D721Med (cell line): ENCODE data around the gene PTPRS.

Source experiments
- DNase-seq: peaks from one replicate; pipeline ENCODE4 v3.0.0; 2011; ENCODE audit warnings: low spot score; ENCODE audit not compliant: insufficient read length
- FAIRE-seq: peaks from 2 replicates; lab custom pipeline; 2011; peaks lifted over from hg19 to GRCh38; lab: Jason Lieb, UNC
- CTCF ChIP-seq: IDR thresholded peaks from 2 replicates; pipeline ENCODE4 v1.5.1; 2012; ENCODE audit warnings: mild to moderate bottlenecking, control low read depth; ENCODE audit not compliant: insufficient read depth; ENCODE audit errors: missing control alignments

PTPRS gene

DNA sequence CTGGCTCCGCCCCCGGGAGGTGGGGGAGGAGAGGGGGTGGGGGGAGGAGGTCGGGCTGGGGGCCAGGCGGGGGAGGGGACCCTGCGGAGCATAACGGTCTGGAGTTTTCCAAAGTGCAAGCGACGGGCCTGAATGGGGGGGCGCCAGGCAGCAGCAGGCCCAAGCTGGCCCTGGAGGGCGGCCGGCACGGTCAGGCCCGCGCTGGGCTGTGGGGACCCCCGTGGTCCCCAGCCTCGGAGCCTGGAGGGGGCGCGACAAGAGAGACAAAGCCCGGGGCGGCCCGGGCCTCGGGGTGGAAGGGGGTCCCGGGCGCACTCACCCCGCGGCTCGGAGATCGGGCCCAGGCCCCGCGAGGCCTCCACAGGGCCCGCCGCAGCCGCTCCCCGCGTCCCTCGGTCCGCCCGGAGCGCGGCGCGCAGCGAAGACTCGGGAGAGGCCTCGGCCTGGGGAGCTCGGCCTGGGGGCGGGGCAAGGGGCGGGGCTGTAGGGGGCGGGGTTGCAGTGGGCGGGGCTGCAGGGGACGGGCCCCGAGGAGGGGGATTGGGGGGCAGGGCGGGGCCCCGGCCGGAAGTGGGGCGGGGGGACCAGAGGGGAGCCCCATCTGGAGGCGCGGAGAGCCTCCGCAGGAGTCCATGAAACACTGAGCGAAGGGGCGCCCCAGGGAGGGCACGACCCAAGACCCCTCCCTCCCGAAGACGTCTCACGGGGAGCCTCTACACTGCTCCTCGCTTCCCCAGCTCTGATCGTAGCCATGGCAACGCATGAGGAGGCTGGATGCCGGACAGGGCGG lies 47.6 kb downstream of the PTPRS start:
- no peak for FAIRE-seq
- no peak for TF ChIP-seq CTCF
- peak; percentile 97 for DNase-seq

DNA sequence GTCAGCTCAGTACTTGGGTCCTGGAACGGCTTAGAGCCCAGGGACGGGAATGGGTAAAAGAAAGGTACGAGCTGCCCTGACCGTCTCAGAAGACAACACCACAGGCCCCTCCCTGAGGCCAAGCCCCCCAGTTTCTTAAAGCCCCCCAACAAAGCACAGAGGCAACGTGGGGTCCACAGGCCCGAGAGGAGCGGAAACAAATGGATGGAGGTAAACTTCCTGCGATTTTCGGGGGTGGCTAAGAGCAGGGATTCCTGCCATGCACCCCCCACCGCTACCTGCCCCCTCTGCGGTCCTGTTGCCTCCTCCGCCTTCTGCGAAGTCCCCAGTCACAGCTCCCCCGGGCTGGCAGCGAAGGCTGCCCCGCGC lies 48.2 kb downstream of the PTPRS start:
- no peak for FAIRE-seq
- no peak for DNase-seq
- no peak for TF ChIP-seq CTCF

- DNase-seq (no peak), FAIRE-seq (no peak)
- TF ChIP-seq CTCF, result no peak
These were observed 48.9 kb downstream of the PTPRS start for GRCh38 chr19:5291588-5292193.
